Measurements from ENCODE around the gene SSNA1.
A peak's percentile ranks its signal among the peaks of the same experiment; 100 is the strongest.

SSNA1 gene

DNA sequence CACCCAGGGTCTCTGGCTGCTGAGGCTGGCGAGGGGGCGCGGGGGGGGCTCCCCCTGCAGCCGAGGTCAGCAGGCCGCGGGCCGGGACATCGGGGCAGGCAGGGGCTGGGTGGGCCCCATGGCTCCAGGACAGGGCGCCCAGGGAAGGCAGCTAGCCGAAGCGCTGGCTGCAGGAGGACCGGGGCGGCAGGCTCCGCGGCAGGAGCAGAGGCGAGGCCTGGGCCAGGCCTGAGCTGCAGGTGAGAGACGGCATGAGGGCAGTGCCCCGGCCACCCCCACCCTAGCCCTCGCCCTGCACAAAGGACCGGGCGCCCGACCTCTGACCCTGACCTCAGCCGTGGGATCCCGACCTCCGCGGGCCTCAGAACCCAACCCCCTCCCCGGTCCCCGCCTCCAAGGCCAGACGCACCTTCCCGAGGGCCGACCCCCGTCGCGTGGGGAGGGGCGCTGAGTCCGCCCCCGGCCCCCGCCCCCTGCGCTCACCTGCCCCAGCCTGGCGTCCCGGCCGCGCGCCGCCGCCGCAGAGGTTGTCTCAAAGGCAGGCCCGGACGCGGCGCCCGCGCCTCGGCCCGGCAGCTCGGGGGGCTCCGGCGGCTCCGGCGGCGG is 33.1 kb downstream of the SSNA1 start:
- no peak for DNase-seq (ENCODE audit: low read depth)

DNA sequence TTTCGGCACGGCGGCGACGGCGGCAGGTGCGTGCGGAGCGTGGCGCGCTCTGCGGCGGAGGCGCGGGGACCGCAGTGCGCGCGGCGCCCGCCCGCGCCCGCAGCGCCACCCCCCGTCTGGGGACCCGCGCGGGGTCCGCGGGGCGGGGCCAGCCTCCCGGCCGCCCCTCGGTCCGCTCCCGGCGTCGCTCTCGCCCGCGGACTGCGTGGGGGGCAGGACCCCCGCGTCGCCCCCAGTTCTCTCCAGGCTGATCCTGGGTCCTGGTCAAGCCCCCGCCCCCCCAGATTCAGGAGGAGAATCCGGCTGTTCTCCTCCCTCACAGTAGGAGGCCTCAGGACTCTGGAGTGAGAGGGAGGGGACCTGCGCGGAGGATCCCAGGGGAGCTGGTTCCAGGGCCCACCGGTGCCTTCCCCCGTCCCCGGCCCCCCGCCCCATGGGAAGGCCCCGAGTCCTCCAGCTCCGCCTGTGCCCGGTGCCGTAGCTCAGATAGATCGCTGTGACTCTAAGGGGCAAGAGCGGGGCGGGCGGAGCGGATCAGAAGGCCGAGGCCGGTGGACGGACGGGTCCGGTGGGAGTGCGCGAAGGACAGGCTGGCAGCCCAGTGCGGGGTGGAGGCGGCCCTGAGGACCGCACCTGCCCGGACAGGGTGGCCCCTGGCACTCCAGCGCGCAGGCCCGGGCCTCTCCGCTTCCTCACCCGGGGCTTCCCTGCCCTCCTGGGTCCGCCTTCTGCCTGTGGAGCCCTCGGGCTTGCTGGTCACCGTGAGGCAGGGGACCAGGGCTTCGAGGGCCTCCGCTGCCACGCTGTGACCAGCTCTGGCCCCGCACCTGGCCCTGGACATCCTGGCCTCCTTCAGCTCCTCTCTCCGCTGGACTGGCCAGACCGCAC is 34.0 kb downstream of the SSNA1 start, which contains the start of gene RNF208:
TSS of gene RNF208 (minus strand) at position 51 of the 888 bp plus-strand sequence. CDS start 1,028 bp downstream, outside the sequence.
- no peak for DNase-seq (ENCODE audit: low read depth)

DNA sequence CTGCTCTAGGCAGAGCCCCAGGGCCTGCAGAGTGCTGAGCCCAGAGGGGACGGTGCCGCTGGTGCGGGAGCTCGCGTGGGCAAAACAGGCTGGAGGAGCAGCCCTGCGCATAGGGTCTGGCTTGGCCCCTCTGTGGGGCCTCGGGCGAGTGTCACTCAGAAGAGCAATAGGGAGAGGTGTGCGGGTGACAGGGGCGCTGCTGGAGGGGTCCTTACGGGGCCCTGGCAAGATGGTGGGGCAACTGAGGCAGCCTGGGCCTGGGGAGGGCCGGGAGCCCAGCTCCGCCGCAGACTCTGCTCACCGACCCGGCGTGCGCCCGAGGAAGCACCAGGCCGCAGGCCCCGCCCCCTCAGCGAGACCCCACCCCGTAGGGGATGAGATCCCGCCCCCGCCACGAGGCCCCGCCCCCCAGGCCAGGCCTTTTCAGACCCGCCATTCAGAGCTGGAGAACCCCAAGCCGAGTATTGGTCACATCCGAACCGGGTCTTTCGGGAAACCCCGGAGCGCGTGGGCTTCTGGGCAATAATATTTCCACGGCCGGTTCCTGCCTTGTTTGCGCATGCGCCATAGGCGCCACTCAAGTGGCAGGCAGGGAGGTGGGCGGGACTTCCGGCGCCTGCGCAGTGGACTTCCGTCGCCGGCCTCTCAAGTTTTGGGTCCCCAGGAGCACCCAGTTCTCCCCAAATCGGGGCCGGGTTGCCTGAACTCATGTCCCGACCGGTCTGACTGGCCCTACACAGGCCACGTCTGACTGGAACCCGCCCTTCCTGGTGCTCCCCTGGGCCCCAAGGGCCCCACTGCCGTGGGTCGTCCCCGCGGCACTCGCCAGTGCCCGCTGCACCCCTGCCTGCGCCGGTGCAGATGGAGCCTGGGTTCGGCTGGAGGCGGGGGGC is 34.8 kb downstream of the SSNA1 start:
- DNase-seq (ENCODE audit: low read depth): peak; percentile 88

DNA sequence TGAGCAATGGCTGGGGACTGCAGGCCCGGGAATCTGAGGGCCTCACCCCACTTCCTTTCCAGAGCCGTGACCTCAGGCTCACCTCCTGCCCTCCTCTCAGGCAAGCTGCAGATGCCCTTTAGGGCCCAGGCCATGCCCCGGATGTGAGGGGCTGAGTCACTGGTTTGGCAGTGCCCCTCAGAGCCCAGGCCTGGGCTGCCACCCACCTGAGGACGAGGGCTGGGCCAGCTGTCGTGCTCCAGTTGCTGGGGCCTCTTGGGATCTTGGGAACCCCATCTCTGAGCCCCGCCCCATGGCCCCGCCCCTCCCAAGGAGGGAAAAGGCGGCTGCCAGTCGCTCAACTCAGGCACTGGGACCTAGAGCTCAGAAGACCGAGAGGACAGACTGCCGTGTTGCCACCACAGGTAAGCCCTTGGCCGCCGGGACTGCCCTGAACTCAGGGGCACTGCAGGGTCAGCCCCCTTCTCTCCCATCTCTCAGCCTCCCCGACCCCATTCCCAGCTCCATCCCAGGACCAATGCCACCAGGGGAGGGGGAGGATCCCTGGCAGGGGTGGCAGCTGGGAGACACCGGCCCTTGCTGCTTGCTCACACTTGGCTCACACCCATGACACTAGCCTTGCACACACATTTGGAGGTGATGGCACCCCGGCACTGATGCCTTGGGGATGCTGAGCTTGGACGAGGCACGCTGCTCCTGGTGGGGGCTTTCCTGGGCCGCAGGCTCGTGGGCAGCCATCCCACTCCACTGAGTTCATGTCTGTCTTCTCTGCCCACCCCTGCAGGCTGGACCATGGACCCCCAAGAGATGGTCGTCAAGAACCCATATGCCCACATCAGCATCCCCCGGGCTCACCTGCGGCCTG is 36.6 kb downstream of the SSNA1 start, which contains the start of gene CYSRT1:
TSS of gene CYSRT1 (plus strand) at position 345 of the 865 bp plus-strand sequence. CDS start at position 793, 448 bp downstream.
- DNase-seq (ENCODE audit: low read depth): no peak

DNA sequence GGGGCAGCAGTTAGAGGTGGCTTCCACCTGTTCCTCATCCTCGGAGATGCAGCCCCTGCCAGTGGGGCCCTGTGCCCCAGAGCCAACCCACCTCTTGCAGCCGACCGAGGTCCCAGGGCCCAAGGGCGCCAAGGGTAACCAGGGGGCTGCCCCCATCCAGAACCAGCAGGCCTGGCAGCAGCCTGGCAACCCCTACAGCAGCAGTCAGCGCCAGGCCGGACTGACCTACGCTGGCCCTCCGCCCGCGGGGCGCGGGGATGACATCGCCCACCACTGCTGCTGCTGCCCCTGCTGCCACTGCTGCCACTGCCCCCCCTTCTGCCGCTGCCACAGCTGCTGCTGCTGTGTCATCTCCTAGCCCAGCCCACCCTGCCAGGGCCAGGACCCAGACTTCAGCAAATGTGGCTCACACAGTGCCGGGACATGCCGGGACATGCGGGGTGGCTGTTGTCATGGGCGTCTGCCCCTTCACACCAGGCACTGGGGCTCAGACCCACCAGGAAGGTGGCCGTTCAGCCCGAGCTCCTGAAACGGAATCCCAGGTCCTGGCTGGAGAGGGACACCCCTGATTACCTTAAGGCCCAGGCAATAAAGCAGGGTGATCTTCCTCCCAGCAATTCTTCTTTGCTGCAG is 37.3 kb downstream of the SSNA1 start:
- DNase-seq (ENCODE audit: low read depth): no peak

DNA sequence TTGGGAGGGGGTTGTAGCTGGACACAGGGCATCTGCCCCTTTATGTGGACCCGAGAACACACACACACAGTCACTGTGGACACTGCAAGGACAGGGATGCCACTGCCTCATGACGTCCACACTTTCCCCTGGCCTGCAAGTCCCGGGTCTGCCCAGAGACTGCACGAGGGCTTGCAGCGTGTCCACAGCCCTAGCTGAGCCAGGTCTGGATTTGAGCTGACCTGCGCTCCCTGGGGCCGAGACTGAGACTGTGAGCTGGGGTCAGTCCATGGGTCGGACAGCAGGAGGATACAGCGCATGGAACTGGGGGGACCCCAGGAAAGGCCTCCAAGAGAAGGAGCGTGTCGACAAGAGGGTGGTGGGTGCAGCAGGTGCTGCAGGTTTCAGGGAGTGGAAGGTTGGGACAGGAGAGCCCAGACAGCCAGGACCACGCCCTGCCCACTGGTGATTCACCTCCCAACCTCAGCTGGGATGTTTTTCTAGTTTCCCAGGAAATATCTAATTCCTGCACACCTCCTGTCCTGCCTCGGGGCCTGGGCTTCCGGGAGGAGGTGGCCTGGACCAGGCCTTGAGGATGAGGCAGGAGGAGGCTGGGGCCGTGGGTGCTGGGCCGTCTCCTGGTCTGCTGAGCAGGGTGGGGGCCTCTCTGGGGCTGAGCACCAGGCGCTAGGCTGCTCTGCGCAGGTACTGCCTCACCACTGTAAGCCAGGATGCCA is 38.0 kb downstream of the SSNA1 start:
- no peak for DNase-seq (ENCODE audit: low read depth)

DNA sequence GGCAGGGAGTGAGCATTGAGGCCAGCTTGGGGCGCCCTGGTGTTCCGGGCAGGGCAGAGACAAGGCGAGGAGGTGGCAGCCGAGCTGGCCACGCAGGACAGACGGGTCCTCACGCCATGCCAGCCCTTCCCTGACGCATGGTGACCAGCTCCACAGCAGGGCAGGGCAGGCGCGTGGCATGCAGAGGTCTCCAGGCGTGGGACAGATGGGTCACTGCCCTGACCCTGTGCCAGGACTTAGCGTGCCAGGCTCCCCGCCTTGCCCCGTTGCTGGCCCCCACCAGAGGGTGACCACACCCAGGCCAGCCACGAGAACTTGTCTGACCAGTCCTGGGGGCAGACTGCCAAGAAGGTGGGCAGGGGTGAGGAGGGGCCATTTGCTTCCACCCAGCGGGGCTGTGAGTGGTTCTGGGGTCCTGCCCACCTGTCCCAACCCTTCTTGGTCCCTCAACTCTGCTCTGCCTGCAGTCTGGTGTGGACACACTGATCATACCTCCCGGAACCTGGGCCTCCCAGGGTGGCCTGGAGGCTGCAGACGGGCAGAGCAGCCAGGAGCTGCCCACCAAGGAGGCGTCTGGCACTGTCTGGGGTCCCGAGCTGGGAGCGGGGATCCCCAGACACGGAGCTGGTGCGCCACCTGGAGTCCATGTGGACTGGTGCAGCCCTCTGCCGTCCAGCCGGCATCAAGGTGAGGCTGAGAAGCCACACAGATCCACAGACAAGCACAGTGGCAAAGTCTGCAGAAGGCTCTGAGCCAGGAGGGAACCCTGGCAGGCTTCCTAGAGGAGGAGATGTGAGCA is 38.8 kb downstream of the SSNA1 start, which contains the start of gene RNF224:
TSS of gene RNF224 (plus strand) at position 449 of the 799 bp plus-strand sequence. CDS start 834 bp downstream, outside the sequence.
- no peak for DNase-seq (ENCODE audit: low read depth)

DNA sequence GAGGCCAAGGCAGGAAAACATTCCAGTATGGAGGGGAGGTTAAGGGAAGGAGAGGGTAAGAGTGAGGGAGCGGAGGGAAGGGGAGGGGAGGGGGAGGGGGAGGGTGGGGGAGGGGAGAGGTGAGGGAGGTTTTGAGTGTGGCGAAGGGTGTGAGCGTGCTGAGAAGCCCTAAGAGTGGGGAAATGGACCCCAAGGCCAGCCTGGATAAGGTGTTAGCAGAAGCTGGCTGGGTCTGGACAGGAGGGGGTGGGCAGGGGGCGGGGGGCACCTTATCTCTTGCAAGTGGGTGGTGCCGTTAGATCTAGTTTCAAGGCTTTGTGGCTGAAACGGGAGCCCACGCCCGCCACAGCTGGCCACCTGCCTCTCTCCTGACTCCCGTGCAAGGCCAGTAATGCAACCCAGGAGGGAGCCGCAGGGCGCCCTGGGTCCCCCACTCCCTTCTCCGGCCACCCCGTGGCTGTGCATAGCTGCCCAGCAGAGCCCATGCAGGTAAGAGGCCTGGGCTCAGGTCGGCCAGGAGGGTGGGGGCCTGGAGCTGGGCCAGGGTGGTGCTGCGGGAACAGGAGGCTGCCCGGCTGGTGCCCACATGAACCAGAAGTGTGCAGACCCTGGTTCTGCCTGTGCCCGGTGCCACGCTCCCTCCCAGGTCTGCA is 39.5 kb downstream of the SSNA1 start:
- DNase-seq (ENCODE audit: low read depth): no peak

DNA sequence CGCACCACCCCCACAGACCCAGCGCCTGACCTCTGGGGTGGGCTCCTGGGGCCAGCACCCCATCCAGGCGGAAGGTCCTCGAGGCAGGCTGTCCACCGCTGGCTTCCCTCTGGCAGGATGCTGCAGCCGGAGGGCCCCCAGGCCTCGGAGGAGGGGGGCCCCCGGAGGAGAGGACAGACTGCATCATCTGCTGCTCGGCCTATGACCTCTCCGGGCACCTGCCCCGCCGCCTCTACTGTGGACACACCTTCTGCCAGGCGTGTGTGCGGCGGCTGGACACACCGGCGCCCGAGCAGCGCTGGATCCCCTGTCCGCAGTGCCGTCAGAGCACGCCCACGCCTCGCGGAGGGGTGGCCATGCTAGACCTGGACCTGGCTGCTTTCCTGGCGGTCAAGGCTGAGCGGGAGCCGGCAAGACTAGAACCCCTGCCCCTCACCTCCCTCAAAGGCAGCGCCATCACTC is 40.1 kb downstream of the SSNA1 start:
- no peak for DNase-seq (ENCODE audit: low read depth)

DNA sequence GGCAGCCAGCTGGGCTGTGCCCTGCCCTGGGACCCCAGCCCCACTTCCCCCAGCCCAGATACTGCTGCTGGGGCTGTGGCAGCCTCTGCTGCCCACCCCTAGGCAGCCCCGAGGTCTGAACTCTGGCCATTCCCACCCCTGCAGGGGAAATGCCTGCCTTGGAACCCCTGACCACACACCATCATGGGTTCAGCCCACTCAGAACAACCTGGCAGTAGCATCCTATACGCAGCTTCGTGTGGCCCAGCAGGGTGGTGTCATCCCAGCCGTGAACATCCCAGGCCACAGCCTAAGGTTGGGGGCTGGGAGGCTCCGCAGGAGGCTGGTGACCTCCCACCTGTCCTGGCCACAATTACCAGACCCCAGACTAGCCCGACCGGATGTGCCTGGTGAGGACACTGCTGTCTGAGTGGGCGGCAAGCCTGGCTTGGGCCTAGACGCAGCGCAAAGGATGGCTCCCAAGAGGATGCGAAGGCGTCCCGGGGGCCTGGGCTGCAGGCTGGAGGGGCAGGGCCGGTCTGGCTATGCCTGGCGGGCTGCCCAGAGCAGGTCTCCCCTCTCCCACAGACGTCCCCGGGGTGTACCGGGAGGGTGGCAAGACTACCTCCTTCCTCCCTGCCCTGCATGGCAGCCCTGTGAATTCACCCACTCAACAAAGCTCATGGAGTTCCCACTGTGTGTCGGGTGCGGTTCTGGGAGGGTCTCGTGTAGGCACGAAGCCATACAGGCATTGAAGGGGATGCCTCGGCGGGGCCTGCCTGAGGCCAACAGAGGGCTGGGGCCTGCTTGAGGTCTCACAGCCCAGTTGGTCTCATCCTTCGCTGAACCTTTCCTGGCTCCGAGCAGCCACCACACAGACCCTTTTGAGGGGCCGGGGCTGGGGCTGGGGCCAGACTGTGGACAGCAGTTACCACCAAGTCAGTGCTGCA is 40.8 kb downstream of the SSNA1 start:
- DNase-seq (ENCODE audit: low read depth): no peak

DNA sequence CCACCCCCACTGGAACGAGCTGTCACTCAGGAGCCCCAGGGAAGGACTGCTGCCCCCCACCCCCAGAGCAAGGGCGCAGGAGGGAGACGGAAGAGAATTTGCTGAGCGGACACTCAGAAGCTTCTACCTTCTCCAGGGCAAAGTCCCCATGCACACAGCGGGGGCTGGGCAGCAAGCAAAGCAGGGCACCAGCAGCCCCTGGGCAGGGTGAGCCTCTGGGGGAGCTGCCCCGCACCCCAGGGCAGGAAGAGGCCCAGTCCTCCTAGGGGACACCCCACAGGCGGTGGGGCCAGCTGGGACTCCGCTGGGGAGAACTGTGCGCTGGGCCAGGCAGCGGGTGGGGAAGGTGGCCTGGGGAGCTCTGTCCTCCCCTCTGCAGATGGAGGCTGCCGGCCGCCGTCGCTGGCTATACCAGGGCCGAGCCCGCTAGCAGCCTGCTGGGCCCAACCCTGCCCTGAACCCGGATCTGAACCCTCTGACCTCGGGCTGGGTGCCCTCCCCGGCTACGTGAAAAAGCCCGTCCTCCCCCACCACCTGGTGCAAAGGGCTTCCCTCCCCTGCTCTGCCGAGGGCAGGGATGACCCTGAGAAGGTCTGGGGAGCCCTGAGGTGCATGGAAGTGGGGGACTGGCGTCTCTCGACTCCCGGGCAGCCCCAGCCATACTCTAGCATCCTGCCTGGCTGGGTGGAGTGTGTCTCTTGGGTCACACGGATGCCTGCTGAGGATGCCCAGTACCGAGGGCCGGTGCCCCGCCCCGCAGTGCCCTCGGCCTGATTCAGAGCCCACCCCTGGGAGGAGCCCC is 41.6 kb downstream of the SSNA1 start:
- no peak for DNase-seq (ENCODE audit: low read depth)

DNA sequence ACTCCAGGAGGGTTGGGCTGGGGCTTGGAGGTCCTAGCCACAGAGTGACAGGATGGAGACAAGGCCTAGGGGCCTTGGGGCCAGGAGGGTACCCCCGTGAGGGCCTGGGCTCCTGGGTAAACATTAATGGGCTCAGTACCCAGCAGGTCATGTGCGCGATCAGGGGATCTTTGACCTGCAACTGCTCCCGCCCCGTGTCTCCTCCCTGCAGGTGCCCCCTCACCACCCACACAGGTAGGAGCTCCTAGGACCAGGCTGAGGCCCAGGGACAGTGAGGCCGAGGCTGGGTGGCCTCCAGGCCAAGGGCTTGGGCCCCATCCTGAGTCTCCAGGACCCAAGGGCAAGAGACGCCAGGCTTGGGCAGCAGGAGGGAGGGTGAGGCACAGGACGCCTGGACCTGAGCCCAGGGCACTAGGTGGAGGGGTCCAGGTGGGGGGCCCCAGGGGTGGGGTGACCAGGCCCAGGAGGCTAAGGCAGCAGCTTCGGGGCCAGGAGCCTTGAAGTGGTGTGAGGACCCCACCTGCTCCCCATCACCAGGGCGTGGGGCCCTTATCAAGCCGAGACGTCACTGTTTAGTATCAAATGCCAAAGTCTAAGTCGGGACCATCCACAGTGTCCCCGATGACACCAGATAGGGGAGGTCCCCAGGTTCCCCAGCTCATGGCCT is 42.4 kb downstream of the SSNA1 start, which contains the start of gene SLC34A3:
TSS of gene SLC34A3 (plus strand) at position 197 of the 667 bp plus-strand sequence. CDS start 802 bp downstream, outside the sequence.
- DNase-seq (ENCODE audit: low read depth): no peak

DNA sequence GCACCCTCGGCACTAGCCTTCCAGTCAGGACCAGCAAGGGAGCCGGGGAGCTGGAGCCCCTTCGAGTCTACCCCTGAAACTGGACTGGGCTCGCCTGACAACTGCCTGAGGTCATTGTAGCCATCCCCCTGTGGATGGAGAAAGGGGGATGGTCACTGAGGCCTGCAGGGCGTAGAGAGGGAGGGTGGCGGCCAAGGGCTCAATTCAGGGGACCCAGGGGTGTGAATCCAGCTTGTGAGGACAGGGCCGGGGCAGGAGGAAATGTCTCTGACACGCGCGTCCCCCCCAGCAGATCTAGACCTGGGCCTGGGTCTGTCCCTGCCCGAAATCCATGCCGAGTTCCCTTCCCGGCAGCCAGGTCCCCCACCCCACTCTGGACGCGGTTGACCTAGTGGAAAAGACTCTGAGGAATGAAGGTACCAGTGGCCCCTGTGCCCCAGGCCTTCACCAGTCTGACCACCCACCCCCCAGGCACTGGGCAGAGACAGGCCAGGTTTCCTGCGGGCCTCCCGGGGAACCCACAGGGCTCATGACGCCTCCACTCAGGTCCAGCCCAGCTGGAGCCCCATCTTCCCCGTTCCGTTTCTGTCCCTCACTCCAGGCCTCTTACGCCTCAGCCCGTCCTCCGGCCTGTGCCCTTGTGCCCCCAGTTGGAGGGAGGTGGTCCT is 43.0 kb downstream of the SSNA1 start:
- DNase-seq (ENCODE audit: low read depth): no peak

DNA sequence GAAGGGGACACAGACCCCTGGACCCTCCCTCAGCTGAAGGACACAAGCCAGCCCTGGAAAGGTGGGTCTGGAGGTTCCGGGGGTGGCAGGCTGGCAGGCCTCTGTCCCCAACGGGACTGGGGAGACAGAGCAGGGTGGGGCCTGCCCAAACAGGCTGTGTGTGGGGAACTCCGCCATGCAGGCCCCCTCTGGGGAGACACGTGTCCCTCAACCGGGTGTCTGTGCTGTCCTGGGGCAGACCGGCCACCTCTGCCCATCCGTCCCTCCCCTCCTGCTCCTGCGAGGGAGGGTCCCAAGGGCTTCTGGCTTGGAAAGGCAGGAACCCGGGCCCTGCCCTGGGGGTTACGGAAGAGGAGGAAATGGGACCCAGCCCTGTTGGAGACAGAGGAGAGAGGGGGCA is 43.6 kb downstream of the SSNA1 start:
- no peak for DNase-seq (ENCODE audit: low read depth)

DNA sequence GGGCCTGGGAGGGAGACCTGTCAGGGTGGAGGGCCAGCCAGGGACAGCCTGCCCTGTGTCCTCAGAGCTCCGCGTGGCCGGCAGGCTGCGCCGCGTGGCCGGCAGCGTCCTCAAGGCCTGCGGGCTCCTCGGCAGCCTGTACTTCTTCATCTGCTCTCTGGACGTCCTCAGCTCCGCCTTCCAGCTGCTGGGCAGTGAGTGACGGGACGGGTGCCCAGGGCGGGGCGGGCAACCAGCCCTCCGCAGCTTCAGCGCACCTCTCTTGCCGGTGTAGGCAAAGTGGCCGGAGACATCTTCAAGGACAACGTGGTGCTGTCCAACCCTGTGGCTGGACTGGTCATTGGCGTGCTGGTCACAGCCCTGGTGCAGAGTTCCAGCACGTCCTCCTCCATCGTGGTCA is 44.0 kb downstream of the SSNA1 start:
- DNase-seq (ENCODE audit: low read depth): no peak

Data from non-pigmented ciliary epithelial cell (primary cell).